Upper lobe of right lung (tissue), 1 donor: ENCODE results near the gene CELF4. TPM values are rescaled to one million over a fixed set of nuclear protein-coding genes. Genes with fewer than 3 reads are reported as not detected.

Source experiments
- ATAC-seq: fragments of 200-7000 bp; cut with Tn5 transposase; one replicate; pipeline ENCODE4 v1.9.1; 2020; ENCODE audit warnings: mild to moderate bottlenecking, moderate library complexity
- DNase-seq: peaks from one replicate; pipeline ENCODE4 v3.0.0-alpha.2; 2020
- H3K27ac ChIP-seq: fragments of 200-600 bp; one replicate; pipeline ENCODE4 v1.8.0; 2022
- H3K27me3 ChIP-seq: fragments of 200-600 bp; one replicate; pipeline ENCODE4 v1.8.0; 2022; ENCODE audit warnings: mild to moderate bottlenecking
- H3K36me3 ChIP-seq: fragments of 200-600 bp; one replicate; pipeline ENCODE4 v1.8.0; 2022
- H3K4me1 ChIP-seq: fragments of 200-600 bp; one replicate; pipeline ENCODE4 v1.8.0; 2022
- H3K4me3 ChIP-seq: fragments of 200-600 bp; one replicate; pipeline ENCODE4 v1.8.0; 2022; ENCODE audit warnings: mild to moderate bottlenecking
- H3K9me3 ChIP-seq: fragments of 200-600 bp; one replicate; pipeline ENCODE4 v1.8.0; 2022
- CTCF ChIP-seq: fragments of 200-600 bp; IDR thresholded peaks from one replicate; pipeline ENCODE4 v1.8.0; 2022; ENCODE audit warnings: antibody characterized with exemption
- intact Hi-C: fragments of 100-400 bp; cut with DNase I; formaldehyde crosslinking; loops from one replicate; pipeline ENCODE4 v1.11.0; 2022
- long read RNA-seq: library from polyadenylated mRNA; unstranded; transcript quantifications from one replicate; pipeline ENCODE4 v2.0.0, GENCODE V29; 2021
- total RNA-seq: library from RNA; stranded (reverse); fragmentation: NEBNext Ultra II Directional; extraction: Animal tissue kit (Norgen Biotek cat#: 25700); gene quantifications from one replicate; pipeline ENCODE4 v1.2.1, GENCODE V29; 2021
- donor health status: DM: no; HTN: yes; CAD: no; lungs with severe emphysema.

The CELF4 gene
- total RNA-seq, result 1.2 TPM
- long read RNA-seq, partial matches to known transcripts, result 2 of 2 reads
- long read RNA-seq, other reads (novel, unspliced or antisense), result 0 of 2 reads

- DNase-seq (peak; percentile 64), ATAC-seq (peak; percentile 31)
- TF ChIP-seq CTCF, result no peak
- no peak within 1 kb of the TSS for H3K27ac ChIP-seq
- intact Hi-C loops, result no loop called here
- peaks cover 72% of the 10 kb centered on the region for H3K27me3 ChIP-seq
- H3K9me3 ChIP-seq, result no peaks in the 10 kb centered on the region
- peak within 1 kb of the TSS; percentile 56 for H3K4me3 ChIP-seq
- peaks cover 17% of the 10 kb centered on the region for H3K4me1 ChIP-seq
- no peaks in the 10 kb centered on the region for H3K36me3 ChIP-seq
These were observed at the start of gene CELF4 for GRCh38 chr18:37565101-37565976. TSS of gene CELF4 (minus strand) at chr18:37565798.

DNA sequence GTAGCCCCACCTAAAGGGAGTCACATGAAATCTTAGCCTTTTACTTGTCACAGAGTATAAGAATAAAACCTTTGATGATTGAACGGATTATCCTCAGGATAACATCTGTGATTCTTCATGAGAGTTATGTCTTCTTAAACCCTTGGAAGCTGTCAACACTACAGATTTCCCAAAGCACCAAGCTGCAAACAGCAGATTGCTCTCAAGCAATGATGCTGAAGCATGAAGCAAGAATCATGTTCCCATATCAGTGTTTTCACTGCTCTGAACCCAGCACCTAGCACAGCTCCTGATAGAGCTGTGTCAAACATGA, 47.6 kb upstream of the CELF4 start:
- no peaks in the 10 kb centered on the region for H3K4me1 ChIP-seq
- no peak for ATAC-seq

GRCh38 chr18:37612524-37613252, 47.1 kb upstream of the CELF4 start:
- H3K27me3 ChIP-seq, result no peaks in the 10 kb centered on the region
- H3K9me3 ChIP-seq, result no peaks in the 10 kb centered on the region
- no peak for TF ChIP-seq CTCF
- ATAC-seq (no peak), DNase-seq (no peak)
- H3K36me3 ChIP-seq, result no peaks in the 10 kb centered on the region
- no peak overlapping the region for H3K27ac ChIP-seq
- H3K4me1 ChIP-seq, result no peaks in the 10 kb centered on the region
- intact Hi-C loops, result no loop called here
- no peak overlapping the region for H3K4me3 ChIP-seq

More for the DNA sequence above, 47.6 kb upstream of the CELF4 start:
- DNase-seq, result no peak
- Histone ChIP-seq H3K27ac (no peak overlapping the region), H3K27me3 (no peaks in the 10 kb centered on the region), H3K9me3 (no peaks in the 10 kb centered on the region), H3K4me3 (no peak overlapping the region), H3K36me3 (no peaks in the 10 kb centered on the region)
- intact Hi-C loops, result no loop called here
- no peak for TF ChIP-seq CTCF

GRCh38 chr18:37611614-37612279, 46.1 kb upstream of the CELF4 start:
- no peak for TF ChIP-seq CTCF
- ATAC-seq (no peak), DNase-seq (no peak)
- intact Hi-C loops, result no loop called here
- Histone ChIP-seq H3K27ac (no peak overlapping the region), H3K36me3 (no peaks in the 10 kb centered on the region), H3K27me3 (no peaks in the 10 kb centered on the region), H3K9me3 (no peaks in the 10 kb centered on the region), H3K4me1 (no peaks in the 10 kb centered on the region), H3K4me3 (no peak overlapping the region)

DNA sequence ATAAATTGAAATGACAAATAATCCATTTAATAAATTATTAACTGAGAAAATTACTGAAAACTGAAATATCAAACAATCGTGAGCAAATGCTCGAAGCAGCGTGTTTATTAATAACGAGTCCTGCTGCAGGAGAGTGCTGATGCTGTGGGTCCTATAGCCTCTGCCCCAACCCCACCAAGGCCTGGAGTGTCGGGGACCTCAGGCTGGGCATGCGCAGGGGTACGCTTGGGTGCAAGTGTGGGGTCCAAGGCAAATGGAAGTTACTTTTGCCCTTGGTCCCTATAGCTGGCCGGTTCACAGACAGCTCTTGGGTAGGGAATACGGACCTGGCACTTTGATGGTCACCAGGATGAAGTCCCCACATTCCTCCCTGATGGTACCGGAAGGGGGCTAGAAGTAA, 43.3 kb upstream of the CELF4 start:
- Histone ChIP-seq H3K27me3 (no peaks in the 10 kb centered on the region), H3K9me3 (no peaks in the 10 kb centered on the region), H3K4me3 (no peak overlapping the region), H3K36me3 (no peaks in the 10 kb centered on the region), H3K27ac (no peak overlapping the region), H3K4me1 (no peaks in the 10 kb centered on the region)
- ATAC-seq (no peak), DNase-seq (no peak)
- intact Hi-C loops, result no loop called here
- TF ChIP-seq CTCF, result no peak
